Left kidney (tissue), 2 donors: Measurements from ENCODE around the gene PTPN13. TPM values are rescaled to one million over a fixed set of nuclear protein-coding genes. Genes with fewer than 3 reads are reported as not detected.

Experiments used
- DNase-seq: peaks from one replicate; pipeline ENCODE4 v3.0.0-alpha.2; 2013
- polyA plus RNA-seq: library from polyadenylated mRNA; unstranded; fragments of 120-200 nt; gene quantifications from one replicate; pipeline ENCODE4 v1.2.1, GENCODE V29; 2013; ENCODE audit not compliant: insufficient read length

The PTPN13 gene
- polyA plus RNA-seq, 1 donor: 167 TPM

GRCh38 chr4:86818211-86818610, 224.1 kb downstream of the PTPN13 start:
- no peak for DNase-seq

GRCh38 chr4:86818841-86819240, 224.7 kb downstream of the PTPN13 start:
- DNase-seq: no peak

- DNase-seq: no peak
These were observed 225.4 kb downstream of the PTPN13 start for GRCh38 chr4:86819561-86819960.

- no peak for DNase-seq
These were observed 227.0 kb downstream of the PTPN13 start for GRCh38 chr4:86821151-86821550.

- no peak for DNase-seq
These were observed 228.0 kb downstream of the PTPN13 start for GRCh38 chr4:86822136-86822535.

- no peak for DNase-seq
These were observed 231.4 kb downstream of the PTPN13 start for GRCh38 chr4:86825511-86825910.

- no peak for DNase-seq
These were observed 237.4 kb downstream of the PTPN13 start for GRCh38 chr4:86831262-86832130.

- no peak for DNase-seq
These were observed 239.5 kb downstream of the PTPN13 start for GRCh38 chr4:86833615-86834014.

GRCh38 chr4:86834901-86835300, 240.8 kb downstream of the PTPN13 start:
- no peak for DNase-seq

GRCh38 chr4:86835677-86836076, 241.6 kb downstream of the PTPN13 start:
- DNase-seq: no peak

GRCh38 chr4:86837691-86838503, 243.8 kb downstream of the PTPN13 start:
- DNase-seq: no peak

- no peak for DNase-seq
These were observed 246.7 kb downstream of the PTPN13 start for GRCh38 chr4:86840858-86841257.

- DNase-seq: no peak
These were observed 247.2 kb downstream of the PTPN13 start for GRCh38 chr4:86841309-86841708.

GRCh38 chr4:86845593-86845992, 251.5 kb downstream of the PTPN13 start:
- DNase-seq: no peak

- DNase-seq: no peak
These were observed 252.8 kb downstream of the PTPN13 start for GRCh38 chr4:86846921-86847320.

- no peak for DNase-seq
These were observed 253.5 kb downstream of the PTPN13 start for GRCh38 chr4:86847571-86847970.

- DNase-seq: no peak
These were observed 254.0 kb downstream of the PTPN13 start for GRCh38 chr4:86848136-86848535.

GRCh38 chr4:86848732-86849619, 254.9 kb downstream of the PTPN13 start, which contains the start of gene SLC10A6:
TSS of gene SLC10A6 (minus strand) at chr4:86849384. CDS start at chr4:86849115, 269 bp downstream.
- no peak for DNase-seq

GRCh38 chr4:86853209-86853608, 259.1 kb downstream of the PTPN13 start:
- no peak for DNase-seq

- DNase-seq: no peak
These were observed 261.5 kb downstream of the PTPN13 start for GRCh38 chr4:86855572-86855971.

- DNase-seq: no peak
These were observed 262.8 kb downstream of the PTPN13 start for GRCh38 chr4:86856896-86857295.
